Astrocyte (in vitro differentiated cells and primary cell): ENCODE data around the gene BPIFB1. TPM values are rescaled to one million over a fixed set of nuclear protein-coding genes. Genes with fewer than 3 reads are reported as not detected.

Experiments
- DNase-seq: peaks from one replicate; pipeline ENCODE4 v3.0.0-alpha.2; 2010; ENCODE audit warnings: low read depth
- FAIRE-seq: peaks from 2 replicates; lab custom pipeline; 2011; peaks lifted over from hg19 to GRCh38; lab: Jason Lieb, UNC
- H2AFZ ChIP-seq: 2 replicates; pipeline ENCODE4 v1.6.0; 2012; ENCODE audit warnings: low read depth, low read length, inconsistent platforms
- H3K27ac ChIP-seq: 2 replicates; pipeline ENCODE4 v1.5.1; 2011; ENCODE audit warnings: low read depth, low read length, inconsistent platforms
- H3K27me3 ChIP-seq: 2 replicates; pipeline ENCODE4 v1.6.0; 2011; ENCODE audit warnings: low read length, inconsistent platforms; ENCODE audit not compliant: insufficient read depth
- H3K36me3 ChIP-seq: 2 replicates; pipeline ENCODE4 v1.5.1; 2011; ENCODE audit warnings: low read length, inconsistent platforms; ENCODE audit not compliant: insufficient read depth
- H3K4me1 ChIP-seq: 2 replicates; pipeline ENCODE4 v1.5.1; 2011; ENCODE audit warnings: low read length, inconsistent platforms; ENCODE audit not compliant: insufficient read depth
- H3K4me2 ChIP-seq: 2 replicates; pipeline ENCODE4 v1.6.0; 2012; ENCODE audit warnings: low read length, inconsistent platforms
- H3K4me3 ChIP-seq: 2 replicates; pipeline ENCODE4 v1.5.1; 2011; ENCODE audit warnings: low read depth, mild to moderate bottlenecking, low read length, inconsistent platforms; ENCODE audit not compliant: insufficient read depth
- H3K79me2 ChIP-seq: 2 replicates; pipeline ENCODE4 v1.6.0; 2012; ENCODE audit warnings: mild to moderate bottlenecking, low read length, inconsistent platforms; ENCODE audit not compliant: insufficient read depth
- H3K9ac ChIP-seq: 2 replicates; pipeline ENCODE4 v1.6.0; 2012; ENCODE audit warnings: mild to moderate bottlenecking, low read length, inconsistent platforms
- H3K9me3 ChIP-seq: 2 replicates; pipeline ENCODE4 v1.5.1; 2012; ENCODE audit warnings: low read depth, mild to moderate bottlenecking, low read length, inconsistent platforms; ENCODE audit not compliant: insufficient read depth
- H4K20me1 ChIP-seq: 2 replicates; pipeline ENCODE4 v1.6.0; 2012; ENCODE audit warnings: low read length, inconsistent platforms; ENCODE audit not compliant: insufficient read depth
- H3K27ac Mint-ChIP-seq: one replicate; pipeline ENCODE4 v1.8.0; 2021; ENCODE audit warnings: mild to moderate bottlenecking, mixed read lengths; ENCODE audit not compliant: unreplicated experiment
- H3K27me3 Mint-ChIP-seq: one replicate; pipeline ENCODE4 v1.8.0; 2021; ENCODE audit warnings: low read depth, mixed read lengths; ENCODE audit not compliant: unreplicated experiment
- H3K36me3 Mint-ChIP-seq: one replicate; pipeline ENCODE4 v1.8.0; 2021; ENCODE audit warnings: low read depth, mixed read lengths; ENCODE audit not compliant: unreplicated experiment
- H3K4me1 Mint-ChIP-seq: one replicate; pipeline ENCODE4 v1.8.0; 2021; ENCODE audit warnings: low read depth, mixed read lengths; ENCODE audit not compliant: unreplicated experiment
- H3K4me3 Mint-ChIP-seq: one replicate; pipeline ENCODE4 v1.8.0; 2021; ENCODE audit warnings: mild to moderate bottlenecking, moderate library complexity, mixed read lengths; ENCODE audit not compliant: unreplicated experiment
- H3K9me3 Mint-ChIP-seq: one replicate; pipeline ENCODE4 v1.8.0; 2021; ENCODE audit warnings: mild to moderate bottlenecking, mixed read lengths; ENCODE audit not compliant: unreplicated experiment
- EZH2 ChIP-seq: IDR thresholded peaks from 2 replicates; pipeline ENCODE4 v1.6.1; 2012; ENCODE audit warnings: mild to moderate bottlenecking, low read length, inconsistent platforms; ENCODE audit not compliant: insufficient read depth
- total RNA-seq: library from RNA; stranded (reverse); gene quantifications from 2 replicates; pipeline ENCODE4 v1.2.1, GENCODE V29; 2021
- TF ChIP-seq, protein P1 (sequence below): IDR thresholded peaks from 2 replicates; pipeline ENCODE4 v1.5.1; 2011; ENCODE audit warnings: low read depth, mild to moderate bottlenecking, inconsistent platforms, low read length, moderate library complexity; ENCODE audit not compliant: insufficient read depth

BPIFB1 gene
- total RNA-seq, 1 donor from 2014 or later = not detected

DNA sequence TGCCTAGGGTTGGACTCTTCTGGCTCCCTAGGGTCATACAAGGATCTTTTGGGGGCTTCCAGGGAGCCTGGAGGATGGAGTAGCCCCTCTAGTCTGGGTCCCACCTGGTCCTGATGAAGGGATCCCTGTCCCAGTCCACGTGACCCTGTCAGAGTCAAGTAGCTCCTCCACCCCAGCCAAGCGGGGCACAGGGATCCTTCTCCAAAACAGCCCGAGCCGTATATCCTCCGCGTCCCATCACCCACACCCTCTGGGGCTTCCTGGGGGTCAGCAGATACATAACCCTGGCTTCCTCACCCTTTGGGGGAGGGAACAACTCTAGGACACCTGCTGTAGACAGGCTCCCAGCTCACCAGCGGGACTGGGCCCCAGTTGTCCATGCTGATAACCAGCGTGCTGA, 28.0 kb downstream of the BPIFB1 start:
- H3K4me2 ChIP-seq = no peak overlapping the region
- no peaks in the 10 kb centered on the region for H4K20me1 ChIP-seq
- Mint-ChIP-seq H3K4me3 (no peak overlapping the region), H3K9me3 (peaks cover 2% of the 10 kb centered on the region), H3K27ac (no peak overlapping the region), H3K36me3 (no peaks in the 10 kb centered on the region), H3K27me3 (peaks cover 16% of the 10 kb centered on the region), H3K4me1 (no peaks in the 10 kb centered on the region)
- peaks cover 2% of the 10 kb centered on the region for H3K27me3 ChIP-seq
- no peak overlapping the region for H3K27ac ChIP-seq
- DNase-seq (no peak), FAIRE-seq (no peak)
- TF ChIP-seq EZH2 = no peak
- TF ChIP-seq, protein P1, sequence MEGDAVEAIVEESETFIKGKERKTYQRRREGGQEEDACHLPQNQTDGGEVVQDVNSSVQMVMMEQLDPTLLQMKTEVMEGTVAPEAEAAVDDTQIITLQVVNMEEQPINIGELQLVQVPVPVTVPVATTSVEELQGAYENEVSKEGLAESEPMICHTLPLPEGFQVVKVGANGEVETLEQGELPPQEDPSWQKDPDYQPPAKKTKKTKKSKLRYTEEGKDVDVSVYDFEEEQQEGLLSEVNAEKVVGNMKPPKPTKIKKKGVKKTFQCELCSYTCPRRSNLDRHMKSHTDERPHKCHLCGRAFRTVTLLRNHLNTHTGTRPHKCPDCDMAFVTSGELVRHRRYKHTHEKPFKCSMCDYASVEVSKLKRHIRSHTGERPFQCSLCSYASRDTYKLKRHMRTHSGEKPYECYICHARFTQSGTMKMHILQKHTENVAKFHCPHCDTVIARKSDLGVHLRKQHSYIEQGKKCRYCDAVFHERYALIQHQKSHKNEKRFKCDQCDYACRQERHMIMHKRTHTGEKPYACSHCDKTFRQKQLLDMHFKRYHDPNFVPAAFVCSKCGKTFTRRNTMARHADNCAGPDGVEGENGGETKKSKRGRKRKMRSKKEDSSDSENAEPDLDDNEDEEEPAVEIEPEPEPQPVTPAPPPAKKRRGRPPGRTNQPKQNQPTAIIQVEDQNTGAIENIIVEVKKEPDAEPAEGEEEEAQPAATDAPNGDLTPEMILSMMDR = no peak
- no peak overlapping the region for H3K9ac ChIP-seq
- H2AFZ ChIP-seq = no peak overlapping the region
- H3K79me2 ChIP-seq = no peaks in the 10 kb centered on the region
- no peaks in the 10 kb centered on the region for H3K4me1 ChIP-seq
- no peak overlapping the region for H3K4me3 ChIP-seq
- no peaks in the 10 kb centered on the region for H3K36me3 ChIP-seq
- H3K9me3 ChIP-seq = no peaks in the 10 kb centered on the region

DNA sequence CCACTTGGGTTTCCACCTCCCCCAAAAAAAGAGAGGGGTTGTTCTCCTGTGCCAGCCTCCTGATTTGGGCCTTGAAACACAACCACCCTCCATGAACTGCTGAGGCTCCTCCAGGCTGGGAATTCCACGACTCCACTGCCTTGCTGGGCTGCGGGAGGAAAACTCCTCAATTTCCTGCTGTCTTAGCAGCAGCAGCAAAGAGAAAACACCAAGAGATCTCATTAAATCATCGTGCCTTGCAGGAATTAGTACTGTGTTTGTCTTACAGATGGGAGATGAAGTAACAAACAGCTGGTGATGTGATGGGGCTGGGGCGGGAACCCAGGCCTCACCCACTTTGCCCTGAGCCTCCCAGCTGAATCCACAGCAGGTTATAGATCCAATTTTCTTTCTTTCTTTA, 29.0 kb downstream of the BPIFB1 start:
- no peaks in the 10 kb centered on the region for H3K4me1 Mint-ChIP-seq
- Histone ChIP-seq H3K36me3 (no peaks in the 10 kb centered on the region), H2AFZ (no peak overlapping the region), H3K27ac (no peak overlapping the region), H4K20me1 (no peaks in the 10 kb centered on the region), H3K79me2 (no peaks in the 10 kb centered on the region), H3K4me3 (no peak overlapping the region), H3K4me2 (no peak overlapping the region), H3K9ac (no peak overlapping the region), H3K4me1 (no peaks in the 10 kb centered on the region), H3K9me3 (no peaks in the 10 kb centered on the region), H3K27me3 (peaks cover 2% of the 10 kb centered on the region)
- TF ChIP-seq, protein P1 = no peak
- TF ChIP-seq EZH2 = no peak
- FAIRE-seq (no peak), DNase-seq (no peak)
- H3K4me3 Mint-ChIP-seq = no peak overlapping the region
- peaks cover 2% of the 10 kb centered on the region for H3K9me3 Mint-ChIP-seq
- H3K27me3 Mint-ChIP-seq = peaks cover 11% of the 10 kb centered on the region
- H3K27ac Mint-ChIP-seq = no peak overlapping the region
- no peaks in the 10 kb centered on the region for H3K36me3 Mint-ChIP-seq

DNA sequence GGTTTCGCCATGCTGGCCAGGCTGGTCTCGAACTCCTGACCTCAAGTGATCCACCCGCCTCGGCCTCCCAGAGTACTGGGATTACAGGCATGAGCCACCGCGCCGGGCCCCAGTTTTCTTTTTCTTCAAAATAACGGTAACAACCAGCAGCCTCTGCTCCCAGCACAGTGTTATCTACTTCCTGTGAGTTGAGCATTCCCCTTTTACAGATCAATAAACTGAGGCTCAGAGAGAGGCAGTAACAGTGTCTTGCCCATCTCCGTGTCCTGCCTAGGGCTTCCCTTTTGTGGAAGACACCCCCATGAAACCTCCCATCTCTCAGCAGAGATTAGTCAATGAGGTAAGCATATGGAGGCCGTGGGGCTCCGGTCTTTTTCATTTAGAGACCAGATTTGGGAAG, 29.6 kb downstream of the BPIFB1 start:
- no peak overlapping the region for H3K27ac Mint-ChIP-seq
- H3K9me3 Mint-ChIP-seq = peaks cover 2% of the 10 kb centered on the region
- TF ChIP-seq, protein P1 = no peak
- H3K4me2 ChIP-seq = no peak overlapping the region
- no peaks in the 10 kb centered on the region for H4K20me1 ChIP-seq
- H3K27me3 ChIP-seq = peaks cover 4% of the 10 kb centered on the region
- no peak overlapping the region for H3K9ac ChIP-seq
- no peaks in the 10 kb centered on the region for H3K4me1 Mint-ChIP-seq
- no peak overlapping the region for H3K4me3 Mint-ChIP-seq
- no peak for DNase-seq
- peaks cover 16% of the 10 kb centered on the region for H3K27me3 Mint-ChIP-seq
- H3K36me3 Mint-ChIP-seq = no peaks in the 10 kb centered on the region
- H3K9me3 ChIP-seq = no peaks in the 10 kb centered on the region
- H3K4me1 ChIP-seq = no peaks in the 10 kb centered on the region
- H3K79me2 ChIP-seq = no peaks in the 10 kb centered on the region
- H3K36me3 ChIP-seq = no peaks in the 10 kb centered on the region
- no peak overlapping the region for H3K27ac ChIP-seq
- H3K4me3 ChIP-seq = no peak overlapping the region
- no peak overlapping the region for H2AFZ ChIP-seq
- no peak for FAIRE-seq
